MM.1S (cell line): Measurements from ENCODE around the gene BLM.

ENCODE experiments used
- DNase-seq: peaks from one replicate; pipeline ENCODE4 v3.0.0-alpha.2; 2015
- H2AFZ ChIP-seq: fragments of 300-600 bp; sonication (generic); 2 replicates; pipeline ENCODE4 v1.6.0; 2016; ENCODE audit warnings: antibody characterized with exemption, low read length
- H3F3A ChIP-seq: fragments of 300-600 bp; sonication (generic); 2 replicates; pipeline ENCODE4 v1.6.1; 2016; ENCODE audit warnings: mild to moderate bottlenecking, antibody characterized with exemption, low read length, moderate library complexity, mixed read lengths; ENCODE audit not compliant: insufficient read depth
- H3K27ac ChIP-seq: fragments of 300-600 bp; sonication (generic); 2 replicates; pipeline ENCODE4 v1.5.1; 2016; ENCODE audit warnings: mild to moderate bottlenecking, low read length
- H3K27me3 ChIP-seq: fragments of 300-600 bp; sonication (generic); replicated peaks from 2 replicates; pipeline ENCODE4 v1.6.0; 2016; ENCODE audit warnings: low read length; ENCODE audit not compliant: insufficient read depth
- H3K36me3 ChIP-seq: fragments of 300-600 bp; sonication (generic); replicated peaks from 2 replicates; pipeline ENCODE4 v1.6.1; 2016; ENCODE audit warnings: mild to moderate bottlenecking, low read length, mixed read lengths; ENCODE audit not compliant: insufficient read depth
- H3K4me1 ChIP-seq: fragments of 300-600 bp; sonication (generic); 2 replicates; pipeline ENCODE4 v1.6.1; 2016; ENCODE audit warnings: low read length, mixed read lengths
- H3K4me2 ChIP-seq: fragments of 300-600 bp; sonication (generic); 2 replicates; pipeline ENCODE4 v1.6.0; 2016; ENCODE audit warnings: low read depth, low read length
- H3K4me3 ChIP-seq: fragments of 300-600 bp; sonication (generic); 2 replicates; pipeline ENCODE4 v1.5.1; 2016; ENCODE audit warnings: low read length, mixed read lengths
- H3K79me2 ChIP-seq: fragments of 300-600 bp; sonication (generic); 2 replicates; pipeline ENCODE4 v1.6.1; 2016; ENCODE audit warnings: mixed run types, low read length, mixed read lengths
- H3K9ac ChIP-seq: fragments of 300-600 bp; sonication (generic); 2 replicates; pipeline ENCODE4 v1.6.1; 2016; ENCODE audit warnings: low read length, mixed read lengths
- H3K9me2 ChIP-seq: fragments of 300-600 bp; sonication (generic); replicated peaks from 2 replicates; pipeline ENCODE4 v1.6.1; 2016; ENCODE audit warnings: mild to moderate bottlenecking, low read length, mixed read lengths; ENCODE audit not compliant: insufficient read depth
- H3K9me3 ChIP-seq: fragments of 300-600 bp; sonication (generic); replicated peaks from 2 replicates; pipeline ENCODE4 v1.6.1; 2016; ENCODE audit warnings: mild to moderate bottlenecking, low read length, mixed read lengths; ENCODE audit not compliant: insufficient read depth
- H4K20me1 ChIP-seq: fragments of 300-600 bp; sonication (generic); 2 replicates; pipeline ENCODE4 v1.6.1; 2016; ENCODE audit warnings: mild to moderate bottlenecking, low read length, moderate library complexity, mixed read lengths; ENCODE audit not compliant: insufficient read depth
- EZH2 ChIP-seq: fragments of 300-600 bp; sonication (generic); optimal IDR thresholded peaks from 2 replicates; pipeline ENCODE3; 2017; ENCODE audit warnings: low read depth, mild to moderate bottlenecking, antibody characterized with exemption, low read length, mixed read lengths
- EZH2phosphoT487 ChIP-seq: fragments of 300-600 bp; sonication (generic); IDR thresholded peaks from 2 replicates; pipeline ENCODE4 v1.6.1; 2018; ENCODE audit warnings: antibody characterized with exemption, low read length
- TF ChIP-seq, protein P1 (sequence below): fragments of 300-600 bp; sonication (generic); IDR thresholded peaks from 2 replicates; pipeline ENCODE4 v1.5.1; 2016; ENCODE audit warnings: antibody characterized with exemption, low read length, mixed read lengths

BLM gene

DNA sequence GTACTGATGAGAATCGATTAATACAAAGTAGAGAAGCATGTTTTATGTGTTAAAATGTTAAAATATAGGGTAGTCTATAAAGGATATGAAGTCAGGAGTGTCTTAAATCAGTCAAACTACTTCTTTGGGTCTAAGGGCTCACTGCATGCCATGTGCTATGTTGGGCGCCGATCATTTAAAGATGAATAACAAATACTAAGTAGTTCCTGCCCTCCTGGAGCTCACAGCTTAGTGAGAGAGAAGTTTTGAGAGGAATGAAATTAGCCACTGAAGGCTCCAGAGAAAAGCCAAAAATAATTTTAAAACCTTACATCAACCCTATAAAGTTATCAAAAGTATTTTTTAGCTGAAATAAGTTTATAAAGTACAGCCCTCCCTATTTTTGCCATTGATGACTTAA, 44.5 kb downstream of the BLM start:
- H3K79me2 ChIP-seq = no peaks in the 10 kb centered on the region
- TF ChIP-seq EZH2 = no peak
- no peak for TF ChIP-seq EZH2phosphoT487
- no peak overlapping the region for H3K4me3 ChIP-seq
- no peak overlapping the region for H2AFZ ChIP-seq
- H3F3A ChIP-seq = no peaks in the 10 kb centered on the region
- H3K27ac ChIP-seq = no peak overlapping the region
- no peaks in the 10 kb centered on the region for H3K9me3 ChIP-seq
- H3K4me2 ChIP-seq = no peak overlapping the region
- no peak for DNase-seq
- H3K9ac ChIP-seq = no peak overlapping the region
- H3K36me3 ChIP-seq = no peaks in the 10 kb centered on the region; the same call in 1 of the 2 replicates
- no peaks in the 10 kb centered on the region for H3K9me2 ChIP-seq
- H3K4me1 ChIP-seq = no peaks in the 10 kb centered on the region
- H4K20me1 ChIP-seq = no peaks in the 10 kb centered on the region
- no peaks in the 10 kb centered on the region for H3K27me3 ChIP-seq

DNA sequence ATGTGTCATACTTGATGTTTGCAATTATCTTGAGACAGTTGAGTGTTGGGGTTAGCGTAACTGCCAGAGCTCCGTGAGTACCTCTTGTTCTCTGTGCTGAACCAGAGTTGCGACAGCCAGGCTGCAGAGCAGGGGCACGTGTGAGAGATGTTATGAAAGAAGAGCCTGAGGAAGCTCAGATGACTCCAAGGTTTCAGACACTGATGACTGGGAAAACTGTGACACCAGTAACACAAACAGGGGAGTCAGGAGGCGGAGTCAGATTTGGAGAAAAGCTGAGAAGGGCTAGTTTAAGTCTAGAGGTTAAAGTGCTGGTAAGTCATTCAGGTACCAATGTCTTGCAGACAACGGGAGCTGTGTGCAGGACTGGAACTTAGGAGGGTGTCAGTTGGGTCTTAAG, 45.0 kb downstream of the BLM start:
- no peak overlapping the region for H3K27ac ChIP-seq
- no peaks in the 10 kb centered on the region for H3K27me3 ChIP-seq
- no peak overlapping the region for H3K9ac ChIP-seq
- no peak overlapping the region for H3K4me3 ChIP-seq
- no peaks in the 10 kb centered on the region for H3K9me3 ChIP-seq
- H3K4me1 ChIP-seq = no peaks in the 10 kb centered on the region
- no peaks in the 10 kb centered on the region for H3K79me2 ChIP-seq
- TF ChIP-seq EZH2phosphoT487 = no peak
- no peak for TF ChIP-seq EZH2
- TF ChIP-seq, protein P1, sequence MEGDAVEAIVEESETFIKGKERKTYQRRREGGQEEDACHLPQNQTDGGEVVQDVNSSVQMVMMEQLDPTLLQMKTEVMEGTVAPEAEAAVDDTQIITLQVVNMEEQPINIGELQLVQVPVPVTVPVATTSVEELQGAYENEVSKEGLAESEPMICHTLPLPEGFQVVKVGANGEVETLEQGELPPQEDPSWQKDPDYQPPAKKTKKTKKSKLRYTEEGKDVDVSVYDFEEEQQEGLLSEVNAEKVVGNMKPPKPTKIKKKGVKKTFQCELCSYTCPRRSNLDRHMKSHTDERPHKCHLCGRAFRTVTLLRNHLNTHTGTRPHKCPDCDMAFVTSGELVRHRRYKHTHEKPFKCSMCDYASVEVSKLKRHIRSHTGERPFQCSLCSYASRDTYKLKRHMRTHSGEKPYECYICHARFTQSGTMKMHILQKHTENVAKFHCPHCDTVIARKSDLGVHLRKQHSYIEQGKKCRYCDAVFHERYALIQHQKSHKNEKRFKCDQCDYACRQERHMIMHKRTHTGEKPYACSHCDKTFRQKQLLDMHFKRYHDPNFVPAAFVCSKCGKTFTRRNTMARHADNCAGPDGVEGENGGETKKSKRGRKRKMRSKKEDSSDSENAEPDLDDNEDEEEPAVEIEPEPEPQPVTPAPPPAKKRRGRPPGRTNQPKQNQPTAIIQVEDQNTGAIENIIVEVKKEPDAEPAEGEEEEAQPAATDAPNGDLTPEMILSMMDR = no peak
- no peaks in the 10 kb centered on the region for H4K20me1 ChIP-seq
- no peak for DNase-seq
- H3K36me3 ChIP-seq = no peaks in the 10 kb centered on the region; the same call in 1 of the 2 replicates
- no peaks in the 10 kb centered on the region for H3K9me2 ChIP-seq
- H3K4me2 ChIP-seq = no peak overlapping the region
- no peaks in the 10 kb centered on the region for H3F3A ChIP-seq
- H2AFZ ChIP-seq = no peak overlapping the region

DNA sequence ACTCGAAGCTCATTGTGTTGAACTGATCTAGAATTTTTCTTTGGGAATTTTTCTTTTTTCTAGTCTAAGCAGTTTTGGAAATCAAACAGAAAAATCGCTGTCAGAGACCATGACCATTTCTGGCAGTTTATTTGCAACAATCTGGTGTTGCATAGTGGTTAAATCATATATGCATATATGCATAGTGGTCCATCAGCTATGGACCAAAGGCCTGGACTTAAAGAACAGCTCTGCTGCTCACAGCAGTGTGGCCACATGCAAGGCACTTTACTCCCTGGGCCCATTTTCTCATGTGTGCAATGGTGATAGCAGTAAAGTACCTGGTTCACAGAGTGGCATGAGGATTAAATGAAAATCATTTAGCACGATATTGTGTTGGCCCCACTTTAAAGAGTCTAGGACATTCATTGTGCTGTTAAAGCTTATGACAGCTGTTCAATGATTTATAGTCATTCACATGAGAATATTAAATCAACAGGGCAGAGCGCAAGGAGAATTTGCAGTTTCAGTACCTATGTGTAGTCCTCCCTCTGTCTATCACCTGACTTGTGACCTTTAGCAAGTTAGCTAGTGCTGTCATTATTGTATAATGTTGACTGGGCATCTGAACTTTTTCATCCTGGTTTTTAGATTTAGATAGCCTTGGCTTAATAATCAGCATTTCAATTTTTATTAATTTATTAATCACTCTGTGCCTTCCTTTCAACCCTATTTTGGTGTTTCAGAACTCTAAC, 46.4 kb downstream of the BLM start:
- Histone ChIP-seq H3K79me2 (no peaks in the 10 kb centered on the region), H3K9ac (no peak overlapping the region), H3K36me3 (peaks cover 3% of the 10 kb centered on the region; the same call in 1 of the 2 replicates), H3F3A (no peaks in the 10 kb centered on the region), H3K9me2 (no peaks in the 10 kb centered on the region), H4K20me1 (no peaks in the 10 kb centered on the region), H3K27ac (no peak overlapping the region), H3K4me3 (no peak overlapping the region), H3K27me3 (no peaks in the 10 kb centered on the region), H3K4me1 (no peaks in the 10 kb centered on the region), H2AFZ (no peak overlapping the region), H3K4me2 (no peak overlapping the region), H3K9me3 (no peaks in the 10 kb centered on the region)
- DNase-seq = no peak
- TF ChIP-seq EZH2 = no peak
- TF ChIP-seq EZH2phosphoT487 = no peak
- TF ChIP-seq, protein P1 = no peak

DNA sequence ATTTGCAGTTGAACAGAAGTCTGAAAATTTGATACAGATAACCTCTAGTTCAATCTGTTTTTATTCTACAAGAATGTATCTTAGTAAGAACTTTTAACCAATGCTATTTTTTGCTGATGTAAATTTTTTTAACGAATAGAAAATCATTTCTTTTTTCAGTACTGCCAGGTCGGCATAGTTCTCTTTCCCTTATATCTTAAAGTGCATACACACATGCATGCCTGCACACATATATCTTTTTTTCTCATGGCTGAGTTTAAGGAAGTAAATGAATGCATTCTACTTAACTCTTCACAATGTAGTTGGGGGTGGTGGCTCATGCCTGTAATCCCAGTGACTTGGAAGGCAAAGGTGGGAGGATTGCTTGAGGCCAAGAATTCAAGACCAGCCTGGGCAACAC, 48.4 kb downstream of the BLM start:
- Histone ChIP-seq H3K79me2 (no peaks in the 10 kb centered on the region), H2AFZ (no peak overlapping the region), H3K4me1 (no peaks in the 10 kb centered on the region), H3K9ac (no peak overlapping the region), H3K27ac (no peak overlapping the region), H3K27me3 (no peaks in the 10 kb centered on the region), H3K4me3 (no peak overlapping the region), H4K20me1 (no peaks in the 10 kb centered on the region), H3K36me3 (peaks cover 3% of the 10 kb centered on the region; the same call in 1 of the 2 replicates), H3K9me2 (no peaks in the 10 kb centered on the region), H3K9me3 (no peaks in the 10 kb centered on the region), H3F3A (no peaks in the 10 kb centered on the region), H3K4me2 (no peak overlapping the region)
- no peak for DNase-seq
- TF ChIP-seq, protein P1 = no peak
- TF ChIP-seq EZH2phosphoT487 = no peak
- TF ChIP-seq EZH2 = no peak
